HFFc6 (cell line): ENCODE measurements around the gene CACNA2D1. TPM values are rescaled to one million over a fixed set of nuclear protein-coding genes. Genes with fewer than 3 reads are reported as not detected.

Experiments
- DNase-seq: peaks from one replicate; pipeline ENCODE4 v3.0.0-alpha.2; 2018
- H3K27ac Mint-ChIP-seq: 2 replicates; pipeline ENCODE4 v1.8.0; 2020; ENCODE audit warnings: mild to moderate bottlenecking, mixed read lengths
- H3K27me3 Mint-ChIP-seq: 2 replicates; pipeline ENCODE4 v1.8.0; 2021; ENCODE audit warnings: mild to moderate bottlenecking, moderate library complexity, mixed read lengths; ENCODE audit not compliant: insufficient read depth
- H3K36me3 Mint-ChIP-seq: 2 replicates; pipeline ENCODE4 v1.8.0; 2021; ENCODE audit warnings: low read depth, mixed read lengths
- H3K4me1 Mint-ChIP-seq: 2 replicates; pipeline ENCODE4 v1.8.0; 2020; ENCODE audit warnings: low read depth, mixed read lengths
- H3K4me3 Mint-ChIP-seq: 2 replicates; pipeline ENCODE4 v1.8.0; 2020; ENCODE audit warnings: mild to moderate bottlenecking, moderate library complexity, mixed read lengths
- H3K9me3 Mint-ChIP-seq: 2 replicates; pipeline ENCODE4 v1.8.0; 2020; ENCODE audit warnings: mild to moderate bottlenecking, mixed read lengths
- CTCF ChIP-seq: fragments of 200-600 bp; sonication (generic); IDR thresholded peaks from 2 replicates; pipeline ENCODE4 v1.5.0; 2021; ENCODE audit warnings: antibody characterized with exemption, mild to moderate bottlenecking
- long read RNA-seq: library from polyadenylated mRNA; unstranded; transcript quantifications from one replicate; pipeline ENCODE4 v2.0.0, GENCODE V29; 2019
- total RNA-seq, 6 experiments: library from RNA; stranded (reverse); fragmentation: NEBNext Ultra II Directional; extraction: Animal tissue kit (Norgen Biotek cat#: 25700); gene quantifications; 2 replicates in 1 of 6; 3 replicates in 5 of 6; pipeline ENCODE4 v1.2.3, GENCODE V29; 2021

The CACNA2D1 gene
- 10 to 100 TPM; 34.9 to 43.6 (median 36.8) TPM for total RNA-seq
- long read RNA-seq, partial matches to known transcripts, result 24 of 31 reads
- long read RNA-seq, other reads (novel, unspliced or antisense), result 7 of 31 reads

GRCh38 chr7:82443547-82444219 lies at the start of gene CACNA2D1:
Gene CACNA2D1, minus strand, starts transcription at chr7:82443777.
- DNase-seq, result peak; percentile 82
- H3K9me3 Mint-ChIP-seq, result no peaks in the 10 kb centered on the region
- peak within 1 kb of the TSS; percentile 85 for H3K27ac Mint-ChIP-seq
- peaks cover 39% of the 10 kb centered on the region for H3K4me1 Mint-ChIP-seq
- H3K4me3 Mint-ChIP-seq, result peak within 1 kb of the TSS; percentile 96
- peak; percentile 53; the same call in 1 of the 2 replicates for TF ChIP-seq CTCF
- no peaks in the 10 kb centered on the region for H3K36me3 Mint-ChIP-seq
- H3K27me3 Mint-ChIP-seq, result no peaks in the 10 kb centered on the region; the same call in none of the 2 replicates

GRCh38 chr7:82481499-82482097 lies 38.0 kb upstream of the CACNA2D1 start:
- Mint-ChIP-seq H3K36me3 (no peaks in the 10 kb centered on the region), H3K4me1 (no peaks in the 10 kb centered on the region), H3K27me3 (peaks cover 3% of the 10 kb centered on the region), H3K4me3 (no peak overlapping the region), H3K27ac (no peak overlapping the region), H3K9me3 (peaks cover 5% of the 10 kb centered on the region)
- DNase-seq, result peak; percentile 8
- TF ChIP-seq CTCF, result peak; percentile 91

GRCh38 chr7:82477733-82478515 lies 34.3 kb upstream of the CACNA2D1 start:
- Mint-ChIP-seq H3K9me3 (no peaks in the 10 kb centered on the region), H3K4me1 (no peaks in the 10 kb centered on the region), H3K27ac (no peak overlapping the region), H3K4me3 (no peak overlapping the region), H3K27me3 (peaks cover 1% of the 10 kb centered on the region; the same call in 1 of the 2 replicates), H3K36me3 (no peaks in the 10 kb centered on the region)
- TF ChIP-seq CTCF, result no peak
- no peak for DNase-seq

- H3K36me3 Mint-ChIP-seq, result no peaks in the 10 kb centered on the region
- DNase-seq, result no peak
- TF ChIP-seq CTCF, result no peak
- no peaks in the 10 kb centered on the region for H3K9me3 Mint-ChIP-seq
- H3K27ac Mint-ChIP-seq, result no peak overlapping the region
- no peak overlapping the region for H3K4me3 Mint-ChIP-seq
- peaks cover 6% of the 10 kb centered on the region; the same call in 1 of the 2 replicates for H3K27me3 Mint-ChIP-seq
- H3K4me1 Mint-ChIP-seq, result no peaks in the 10 kb centered on the region
These were observed 29.4 kb upstream of the CACNA2D1 start for GRCh38 chr7:82472966-82473365.

- H3K36me3 Mint-ChIP-seq, result no peaks in the 10 kb centered on the region
- TF ChIP-seq CTCF, result no peak
These were observed 27.9 kb upstream of the CACNA2D1 start for GRCh38 chr7:82471351-82472020.

More at GRCh38 chr7:82471351-82472020, 27.9 kb upstream of the CACNA2D1 start:
- H3K27me3 Mint-ChIP-seq, result peaks cover 9% of the 10 kb centered on the region; the same call in 1 of the 2 replicates
- H3K4me3 Mint-ChIP-seq, result no peak overlapping the region
- H3K27ac Mint-ChIP-seq, result no peak overlapping the region
- no peaks in the 10 kb centered on the region for H3K4me1 Mint-ChIP-seq
- DNase-seq, result no peak
- no peaks in the 10 kb centered on the region for H3K9me3 Mint-ChIP-seq
